ENCODE data around the gene ARHGEF26.

ARHGEF26 gene

DNA sequence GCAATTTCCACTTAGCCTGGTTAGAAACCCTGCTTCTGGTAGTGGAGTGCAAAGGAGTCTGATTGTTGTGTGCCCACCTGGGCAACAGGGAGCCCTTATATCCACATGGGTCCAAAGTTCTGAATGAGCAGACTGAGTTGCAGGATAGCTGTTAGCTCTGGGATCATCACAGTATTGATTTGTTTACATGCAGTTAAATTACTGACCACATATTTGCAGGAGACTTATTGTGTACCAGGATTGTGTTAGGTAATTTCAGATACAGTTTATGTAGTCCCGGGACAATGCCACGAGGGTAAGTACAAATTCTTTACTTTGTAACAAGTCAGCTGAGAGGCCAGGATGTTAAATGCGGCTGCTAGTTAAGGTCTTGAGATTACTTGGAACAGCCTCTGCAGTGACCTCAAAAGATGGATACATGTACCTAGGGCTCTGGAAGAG lies 18.8 kb downstream of the ARHGEF26 start:
- no peaks in the 10 kb centered on the region for H3K27me3 ChIP-seq (replicated peaks)
- TF ChIP-seq, protein P1, sequence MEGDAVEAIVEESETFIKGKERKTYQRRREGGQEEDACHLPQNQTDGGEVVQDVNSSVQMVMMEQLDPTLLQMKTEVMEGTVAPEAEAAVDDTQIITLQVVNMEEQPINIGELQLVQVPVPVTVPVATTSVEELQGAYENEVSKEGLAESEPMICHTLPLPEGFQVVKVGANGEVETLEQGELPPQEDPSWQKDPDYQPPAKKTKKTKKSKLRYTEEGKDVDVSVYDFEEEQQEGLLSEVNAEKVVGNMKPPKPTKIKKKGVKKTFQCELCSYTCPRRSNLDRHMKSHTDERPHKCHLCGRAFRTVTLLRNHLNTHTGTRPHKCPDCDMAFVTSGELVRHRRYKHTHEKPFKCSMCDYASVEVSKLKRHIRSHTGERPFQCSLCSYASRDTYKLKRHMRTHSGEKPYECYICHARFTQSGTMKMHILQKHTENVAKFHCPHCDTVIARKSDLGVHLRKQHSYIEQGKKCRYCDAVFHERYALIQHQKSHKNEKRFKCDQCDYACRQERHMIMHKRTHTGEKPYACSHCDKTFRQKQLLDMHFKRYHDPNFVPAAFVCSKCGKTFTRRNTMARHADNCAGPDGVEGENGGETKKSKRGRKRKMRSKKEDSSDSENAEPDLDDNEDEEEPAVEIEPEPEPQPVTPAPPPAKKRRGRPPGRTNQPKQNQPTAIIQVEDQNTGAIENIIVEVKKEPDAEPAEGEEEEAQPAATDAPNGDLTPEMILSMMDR (IDR thresholded peaks at IDR 0.05; ENCODE audit: low read depth, low read length, missing control alignments) = no peak
- H3K4me3 ChIP-seq (ENCODE audit: low read depth, low read length) = no peak overlapping the region
- in situ Hi-C loops (cut with HindIII; ENCODE audit: low pct_ligation_motif_present, low sequenced_read_pairs) = no loop called here
- no peaks in the 10 kb centered on the region for H3K36me3 ChIP-seq (replicated peaks)
- H3K27ac ChIP-seq = no peak overlapping the region
- no peak for DNase-seq

DNA sequence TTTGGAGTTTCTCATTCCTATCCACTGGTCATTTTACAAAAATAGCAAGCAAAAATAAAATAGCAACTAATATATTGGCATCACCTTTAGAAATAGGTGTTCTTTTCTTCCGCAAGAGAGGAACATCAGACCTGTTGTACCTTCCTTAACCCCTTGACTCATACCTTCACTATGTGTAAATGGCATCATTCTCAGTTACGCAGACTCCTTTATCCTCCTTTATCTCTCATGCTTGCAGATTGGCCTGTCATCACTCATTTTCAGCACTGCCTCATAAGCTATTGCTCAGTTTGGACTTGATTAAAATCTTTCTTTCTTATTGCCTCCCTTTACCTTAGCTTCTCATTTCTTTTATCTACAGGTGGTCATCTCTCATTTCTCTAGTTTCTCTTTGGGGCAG lies 21.4 kb downstream of the ARHGEF26 start:
- H3K27me3 ChIP-seq (replicated peaks) = no peaks in the 10 kb centered on the region

DNA sequence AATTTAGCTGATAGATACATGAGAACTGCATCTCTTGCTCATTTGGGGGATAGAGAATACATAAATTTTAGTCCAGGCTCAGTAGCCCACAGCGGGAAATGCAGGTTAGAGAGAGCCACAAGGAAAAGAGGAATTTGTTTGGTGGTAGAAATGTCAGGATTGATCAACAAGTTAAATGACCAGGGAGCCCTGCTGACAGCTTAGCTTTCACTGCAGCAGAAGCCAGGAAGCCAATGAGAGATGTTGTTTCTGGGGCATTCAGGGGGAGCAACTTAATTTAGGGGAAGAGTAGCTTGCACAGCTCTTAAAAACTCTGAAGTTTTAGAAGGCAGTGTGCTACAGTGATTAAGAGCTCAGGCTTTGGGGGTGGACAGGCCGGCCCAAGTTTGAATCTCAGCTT lies 22.7 kb downstream of the ARHGEF26 start:
- no peaks in the 10 kb centered on the region for H3K27me3 ChIP-seq (replicated peaks)
- no peak overlapping the region for H3K4me3 ChIP-seq (ENCODE audit: low read depth, low read length)
- no peak overlapping the region for H3K27ac ChIP-seq
- no peak for DNase-seq
- no peaks in the 10 kb centered on the region for H3K36me3 ChIP-seq (replicated peaks)
- TF ChIP-seq, protein P1 (IDR thresholded peaks at IDR 0.05; ENCODE audit: low read depth, low read length, missing control alignments) = no peak
- in situ Hi-C loops (cut with HindIII; ENCODE audit: low pct_ligation_motif_present, low sequenced_read_pairs) = no loop called here

More for the DNA sequence above, 21.4 kb downstream of the ARHGEF26 start:
- Histone ChIP-seq H3K27ac (no peak overlapping the region), H3K4me3 (ENCODE audit: low read depth, low read length) (no peak overlapping the region), H3K36me3 (replicated peaks) (no peaks in the 10 kb centered on the region)
- in situ Hi-C loops (cut with HindIII; ENCODE audit: low pct_ligation_motif_present, low sequenced_read_pairs) = no loop called here
- TF ChIP-seq, protein P1 (IDR thresholded peaks at IDR 0.05; ENCODE audit: low read depth, low read length, missing control alignments) = no peak
- DNase-seq = peak; percentile 20

DNA sequence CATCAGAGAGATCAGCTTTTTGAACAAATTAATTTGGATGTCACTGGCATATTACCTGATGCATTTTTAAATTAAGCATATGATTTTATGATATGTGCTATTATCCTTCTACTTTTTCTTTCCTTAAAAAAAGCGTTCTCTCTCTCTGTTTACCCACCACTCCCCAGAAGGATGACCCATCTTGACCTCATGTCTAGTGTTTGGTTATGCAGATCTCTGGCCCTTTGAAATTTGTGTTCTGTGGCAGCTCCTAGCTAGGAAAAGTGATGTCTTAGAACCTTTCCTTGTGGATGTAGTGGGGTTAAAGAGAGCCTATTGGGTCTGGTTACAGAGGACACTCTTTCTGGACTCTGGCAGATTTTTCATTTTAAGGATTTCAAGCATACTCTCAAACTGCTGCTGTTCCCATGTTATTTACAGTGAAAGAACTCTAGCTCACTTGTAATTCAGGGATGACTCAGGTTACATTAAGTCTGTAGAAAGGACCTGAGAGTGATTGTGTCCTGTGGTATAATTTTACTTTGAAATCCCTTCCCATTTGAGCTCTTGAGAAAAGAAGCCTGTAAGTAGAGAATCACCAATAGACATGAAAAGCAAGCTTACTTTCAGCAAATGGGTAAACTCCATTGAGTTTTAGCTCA lies 23.8 kb downstream of the ARHGEF26 start:
- no peak overlapping the region for H3K4me3 ChIP-seq (ENCODE audit: low read depth, low read length)
- TF ChIP-seq, protein P1 (IDR thresholded peaks at IDR 0.05; ENCODE audit: low read depth, low read length, missing control alignments) = no peak
- no peaks in the 10 kb centered on the region for H3K27me3 ChIP-seq (replicated peaks)
- in situ Hi-C loops (cut with HindIII; ENCODE audit: low pct_ligation_motif_present, low sequenced_read_pairs) = no loop called here
- no peak overlapping the region for H3K27ac ChIP-seq
- no peaks in the 10 kb centered on the region for H3K36me3 ChIP-seq (replicated peaks)
- no peak for DNase-seq

DNA sequence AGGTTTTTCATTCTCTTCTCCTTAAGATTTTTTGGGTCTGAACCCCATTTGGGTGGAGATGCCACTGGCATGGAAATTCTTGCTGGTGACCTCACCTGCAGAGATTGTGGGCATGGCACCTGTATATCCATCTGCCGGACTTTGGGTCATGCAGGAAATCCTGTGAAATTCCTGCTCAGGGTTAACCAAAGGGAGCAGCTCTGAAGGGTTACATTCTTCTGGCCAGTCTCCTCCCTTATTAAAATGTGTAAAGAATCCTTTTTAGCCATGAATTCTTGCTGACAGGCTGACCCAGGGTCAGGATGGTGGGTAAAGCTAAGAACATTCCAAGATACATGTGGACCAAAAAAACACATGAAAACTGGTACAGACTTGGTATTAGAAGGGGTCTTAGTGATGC lies 27.4 kb downstream of the ARHGEF26 start:
- in situ Hi-C loops (cut with HindIII; ENCODE audit: low pct_ligation_motif_present, low sequenced_read_pairs) = no loop called here
- Histone ChIP-seq H3K4me3 (ENCODE audit: low read depth, low read length) (no peak overlapping the region), H3K36me3 (replicated peaks) (no peaks in the 10 kb centered on the region), H3K27ac (no peak overlapping the region), H3K27me3 (replicated peaks) (no peaks in the 10 kb centered on the region)
- TF ChIP-seq, protein P1 (IDR thresholded peaks at IDR 0.05; ENCODE audit: low read depth, low read length, missing control alignments) = no peak
- no peak for DNase-seq

DNA sequence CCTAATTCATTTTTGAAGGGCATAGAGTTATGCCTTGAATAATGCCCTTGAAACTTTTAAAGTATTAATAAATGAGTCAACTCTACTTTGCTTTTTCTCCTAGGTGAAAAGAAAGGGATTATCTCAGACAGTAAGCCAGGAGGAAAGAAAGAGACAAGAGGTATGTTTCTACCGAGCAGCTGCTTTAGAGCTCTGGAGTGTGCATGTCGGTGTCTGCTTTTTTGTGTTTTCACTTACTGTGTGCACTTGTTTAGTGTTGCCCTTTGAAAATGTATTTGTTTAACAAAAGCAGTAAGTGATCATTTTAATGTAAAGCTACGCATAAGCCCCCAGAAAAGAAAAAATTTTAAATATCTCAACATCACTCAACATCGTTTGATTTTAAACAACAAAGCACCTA lies 28.1 kb downstream of the ARHGEF26 start:
- no peaks in the 10 kb centered on the region for H3K27me3 ChIP-seq (replicated peaks)
- in situ Hi-C loops (cut with HindIII; ENCODE audit: low pct_ligation_motif_present, low sequenced_read_pairs) = no loop called here
- no peak overlapping the region for H3K4me3 ChIP-seq (ENCODE audit: low read depth, low read length)
- no peak overlapping the region for H3K27ac ChIP-seq
- TF ChIP-seq, protein P1 (IDR thresholded peaks at IDR 0.05; ENCODE audit: low read depth, low read length, missing control alignments) = no peak
- no peak for DNase-seq
- no peaks in the 10 kb centered on the region for H3K36me3 ChIP-seq (replicated peaks)

Data from brain microvascular endothelial cell (primary cell).